GM23248 (cell line): ENCODE results near the gene LGR5. TPM values are rescaled to one million over a fixed set of nuclear protein-coding genes. Genes with fewer than 3 reads are reported as not detected.

Experiments
- DNase-seq: peaks from one replicate; pipeline ENCODE4 v3.0.0-alpha.2; 2015
- H2AFZ ChIP-seq: fragments of 200-600 bp; sonication (generic); 2 replicates; pipeline ENCODE4 v1.6.1; 2016; ENCODE audit warnings: antibody characterized with exemption
- H3F3A ChIP-seq: fragments of 200-600 bp; sonication (generic); 2 replicates; pipeline ENCODE4 v1.6.1; 2016; ENCODE audit warnings: mild to moderate bottlenecking, antibody characterized with exemption, mixed run types; ENCODE audit not compliant: insufficient read depth
- H3K27ac ChIP-seq: fragments of 200-600 bp; sonication (generic); 2 replicates; pipeline ENCODE4 v1.5.1; 2016; ENCODE audit warnings: mild to moderate bottlenecking
- H3K27me3 ChIP-seq: fragments of 200-600 bp; sonication (generic); replicated peaks from 2 replicates; pipeline ENCODE4 v1.6.1; 2016; ENCODE audit warnings: mild to moderate bottlenecking; ENCODE audit not compliant: insufficient read depth
- H3K36me3 ChIP-seq: fragments of 200-600 bp; sonication (generic); 2 replicates; pipeline ENCODE4 v1.6.1; 2016; ENCODE audit warnings: low read depth, mild to moderate bottlenecking
- H3K4me1 ChIP-seq: fragments of 200-600 bp; sonication (generic); 2 replicates; pipeline ENCODE4 v1.6.1; 2016; ENCODE audit warnings: mild to moderate bottlenecking; ENCODE audit not compliant: insufficient read depth
- H3K4me2 ChIP-seq: fragments of 200-600 bp; sonication (generic); one replicate; pipeline ENCODE4 v1.6.1; 2016; ENCODE audit warnings: mild to moderate bottlenecking; ENCODE audit not compliant: unreplicated experiment
- H3K4me3 ChIP-seq: fragments of 200-600 bp; sonication (generic); 2 replicates; pipeline ENCODE4 v1.5.1; 2016; ENCODE audit warnings: mild to moderate bottlenecking
- H3K79me2 ChIP-seq: fragments of 200-600 bp; sonication (generic); 2 replicates; pipeline ENCODE4 v1.6.1; 2016; ENCODE audit warnings: mild to moderate bottlenecking; ENCODE audit not compliant: insufficient read depth
- H3K9ac ChIP-seq: fragments of 200-600 bp; sonication (generic); 2 replicates; pipeline ENCODE4 v1.6.1; 2016; ENCODE audit warnings: mild to moderate bottlenecking
- H3K9me2 ChIP-seq: fragments of 200-600 bp; sonication (generic); 2 replicates; pipeline ENCODE4 v1.6.1; 2016; ENCODE audit warnings: mixed run types, mild to moderate bottlenecking, moderate library complexity; ENCODE audit not compliant: insufficient read depth
- H3K9me3 ChIP-seq: fragments of 200-600 bp; sonication (generic); one replicate; pipeline ENCODE4 v1.6.1; 2017; ENCODE audit warnings: low read depth
- H4K20me1 ChIP-seq: fragments of 200-600 bp; sonication (generic); 2 replicates; pipeline ENCODE4 v1.6.0; 2016; ENCODE audit not compliant: insufficient read depth
- EZH2 ChIP-seq: fragments of 200-600 bp; sonication (generic); IDR thresholded peaks from 2 replicates; pipeline ENCODE4 v1.6.1; 2018; ENCODE audit warnings: antibody characterized with exemption, mild to moderate bottlenecking; ENCODE audit not compliant: insufficient read depth, poor library complexity, severe bottlenecking
- EZH2phosphoT487 ChIP-seq: fragments of 200-600 bp; sonication (generic); IDR thresholded peaks from 2 replicates; pipeline ENCODE4 v1.6.1; 2018; ENCODE audit warnings: antibody characterized with exemption, moderate library complexity, mild to moderate bottlenecking, low read depth; ENCODE audit not compliant: insufficient read depth
- WGBS, 2 experiments: methylation state at CpG; one replicate each; pipeline ENCODE4 v1.1.6; 2015 to 2017; ENCODE audit warnings: low lambda C conversion rate in 2 of 2, low coverage in 1 of 2; ENCODE audit errors: missing lambda C conversion rate in 2 of 2; 5-methylcytosine and 5-hydroxymethylcytosine counted together
- in situ Hi-C: fragments of 300-500 bp; cut with MboI; formaldehyde crosslinking; loops from 2 replicates; pipeline ENCODE4 v1.15.0; 2020
- polyA plus RNA-seq: library from polyadenylated mRNA; unstranded; fragments of >200 nt; fragmentation: Nextera tagmentation; extraction: Ambion mirVana; gene quantifications from 2 replicates; pipeline ENCODE4 v1.2.1, GENCODE V29; 2016
- total RNA-seq: library from RNA; depleted of rRNA; stranded (reverse); fragments of >200 nt; shearing (Covaris generic); gene quantifications from 2 replicates; pipeline ENCODE4 v1.2.3, GENCODE V29; 2014; rRNA removed

The LGR5 gene
- total and polyA plus RNA-seq, 2 experiments from 2014 or later = not detected

DNA sequence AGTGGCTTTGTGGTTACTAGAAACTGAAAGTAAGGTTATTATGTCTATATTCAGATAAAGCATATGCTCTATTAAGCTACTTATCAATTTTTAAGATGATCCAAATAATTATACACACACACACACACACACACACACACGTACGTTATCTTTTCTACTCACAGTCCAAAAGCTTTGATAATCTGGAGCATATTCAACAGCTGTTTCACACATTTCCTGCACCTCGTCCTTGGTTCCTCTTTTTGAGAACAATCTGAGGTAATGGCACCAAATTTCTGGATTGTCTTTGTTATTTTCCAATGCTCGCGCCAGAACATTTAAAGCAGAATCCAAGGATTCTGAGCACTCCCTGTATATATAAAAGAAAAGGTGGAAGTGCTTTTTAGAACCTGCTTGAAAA is 186.5 kb downstream of the LGR5 start:
- no peaks in the 10 kb centered on the region for H4K20me1 ChIP-seq
- peaks cover 42% of the 10 kb centered on the region; the same call in 1 of the 2 replicates for H3F3A ChIP-seq
- 66 to 70% methylated on average over 5 of the region's 5 CpGs for WGBS, 2 experiments
- no peak overlapping the region for H3K4me3 ChIP-seq
- DNase-seq = no peak
- H3K4me2 ChIP-seq = no peak overlapping the region
- H3K9me3 ChIP-seq = no peaks in the 10 kb centered on the region
- H3K27me3 ChIP-seq = no peaks in the 10 kb centered on the region
- H3K4me1 ChIP-seq = no peaks in the 10 kb centered on the region; the same call in 1 of the 2 replicates
- peaks cover 98% of the 10 kb centered on the region for H3K36me3 ChIP-seq
- TF ChIP-seq EZH2phosphoT487 (no peak), EZH2 (no peak)
- H3K79me2 ChIP-seq = peaks cover 100% of the 10 kb centered on the region
- in situ Hi-C loops = no loop called here
- H3K9me2 ChIP-seq = no peaks in the 10 kb centered on the region
- H3K27ac ChIP-seq = peak overlapping the region; percentile 17; the same call in 1 of the 2 replicates
- no peak overlapping the region for H2AFZ ChIP-seq
- no peak overlapping the region for H3K9ac ChIP-seq

DNA sequence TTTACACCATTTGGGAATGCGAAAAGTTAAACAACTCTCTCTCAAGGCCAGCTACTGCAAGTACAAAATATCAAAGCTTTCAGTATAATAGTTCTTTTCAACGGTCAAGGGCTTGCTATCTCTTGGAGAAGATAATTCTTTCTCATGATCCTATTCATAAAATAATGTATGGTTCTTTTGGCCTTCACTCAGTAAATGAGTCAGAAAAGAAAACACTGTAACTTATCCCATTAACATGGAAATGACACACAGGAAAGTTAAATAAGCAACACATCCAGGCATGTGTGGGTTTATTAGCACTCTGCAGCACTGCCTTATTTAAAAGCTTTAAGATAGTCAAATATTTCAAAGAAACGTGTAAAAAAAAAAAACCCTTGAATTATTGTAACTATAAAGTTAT is 187.2 kb downstream of the LGR5 start:
- H3K4me2 ChIP-seq = no peak overlapping the region
- in situ Hi-C loops = no loop called here

GRCh38 chr12:71627438-71628002 is 187.9 kb downstream of the LGR5 start:
- Histone ChIP-seq H3K9ac (no peak overlapping the region), H3K9me2 (no peaks in the 10 kb centered on the region), H3K4me2 (no peak overlapping the region), H3K4me1 (no peaks in the 10 kb centered on the region; the same call in 1 of the 2 replicates), H3K4me3 (no peak overlapping the region), H4K20me1 (no peaks in the 10 kb centered on the region), H3K9me3 (no peaks in the 10 kb centered on the region), H3K27me3 (no peaks in the 10 kb centered on the region), H3K36me3 (peaks cover 98% of the 10 kb centered on the region), H3F3A (peaks cover 55% of the 10 kb centered on the region; the same call in 1 of the 2 replicates), H2AFZ (no peak overlapping the region), H3K79me2 (peaks cover 100% of the 10 kb centered on the region), H3K27ac (no peak overlapping the region)
- 96 to 97% methylated on average over 2 of the region's 2 CpGs for WGBS, 2 experiments
- TF ChIP-seq EZH2phosphoT487 (no peak), EZH2 (no peak)
- DNase-seq = no peak
- in situ Hi-C loops = no loop called here

More for the DNA sequence above, 187.2 kb downstream of the LGR5 start:
- Histone ChIP-seq H3K79me2 (peaks cover 100% of the 10 kb centered on the region), H3F3A (peaks cover 48% of the 10 kb centered on the region; the same call in 1 of the 2 replicates), H3K9ac (no peak overlapping the region), H3K9me3 (no peaks in the 10 kb centered on the region), H3K27me3 (no peaks in the 10 kb centered on the region), H3K27ac (peak overlapping the region; percentile 17; the same call in 1 of the 2 replicates), H3K4me1 (no peaks in the 10 kb centered on the region; the same call in 1 of the 2 replicates), H2AFZ (no peak overlapping the region), H3K36me3 (peaks cover 98% of the 10 kb centered on the region), H3K9me2 (no peaks in the 10 kb centered on the region), H4K20me1 (no peaks in the 10 kb centered on the region), H3K4me3 (no peak overlapping the region)
- 64 to 69% methylated on average over 3 of the region's 3 CpGs for WGBS, 2 experiments
- TF ChIP-seq EZH2 (no peak), EZH2phosphoT487 (no peak)
- peak; percentile 43 for DNase-seq

Other genes with a start within 250 kb of the LGR5 start
- gene ZFC3H1, start 224.1 kb downstream of the LGR5 start, total RNA-seq = 13.4 and 15.1 TPM in 2 replicates
- gene ZFC3H1, start 224.1 kb downstream of the LGR5 start, polyA plus RNA-seq = 25.4 and 27.0 TPM in 2 replicates
- 8.0 and 10.3 TPM in 2 replicates for gene THAP2, start 224.5 kb downstream of the LGR5 start, total RNA-seq
- gene THAP2, start 224.5 kb downstream of the LGR5 start, polyA plus RNA-seq = 5.0 and 7.0 TPM in 2 replicates
- gene TMEM19, start 246.3 kb downstream of the LGR5 start, total RNA-seq = 25.8 and 40.5 TPM in 2 replicates
- 16.0 and 18.2 TPM in 2 replicates for gene TMEM19, start 246.3 kb downstream of the LGR5 start, polyA plus RNA-seq